SK-N-SH treated with all-trans-retinoic acid at 6 μM for 48 hours (cell line): Measurements from ENCODE around the gene CABP1.

Experiments
- ARNTL ChIP-seq: fragments of 450-650 bp; formaldehyde crosslinking; IDR thresholded peaks from 2 replicates; pipeline ENCODE4 v1.5.0; 2020; ENCODE audit warnings: low read depth, mild to moderate bottlenecking, moderate library complexity, borderline replicate concordance
- BACH2 ChIP-seq: fragments of 250-450 bp; sonication (Bioruptor Pico); IDR thresholded peaks from 2 replicates; pipeline ENCODE4 v1.9.0; 2021; ENCODE audit warnings: mild to moderate bottlenecking, borderline replicate concordance
- ESRRG ChIP-seq: fragments of 250-450 bp; sonication (Bioruptor Pico); IDR thresholded peaks from 2 replicates; pipeline ENCODE4 v1.6.1; 2021; ENCODE audit warnings: mild to moderate bottlenecking
- ISL1 ChIP-seq: fragments of 250-450 bp; sonication (Bioruptor Pico); IDR thresholded peaks from 2 replicates; pipeline ENCODE4 v2.1.2; 2022; ENCODE audit warnings: mild to moderate bottlenecking, moderate library complexity
- OSR1 ChIP-seq: fragments of 250-450 bp; sonication (Bioruptor Pico); IDR thresholded peaks from 2 replicates; pipeline ENCODE4 v1.8.0; 2022; ENCODE audit warnings: moderate library complexity, mild to moderate bottlenecking, inconsistent platforms
- PPARA ChIP-seq: fragments of 250-450 bp; sonication (Bioruptor Pico); IDR thresholded peaks from 2 replicates; pipeline ENCODE4 v1.5.0; 2020; ENCODE audit warnings: mild to moderate bottlenecking, borderline replicate concordance
- RARB ChIP-seq: fragments of 250-450 bp; sonication (Bioruptor Pico); IDR thresholded peaks from 2 replicates; pipeline ENCODE4 v1.8.0; 2021; ENCODE audit warnings: mild to moderate bottlenecking, moderate library complexity
- SNAI2 ChIP-seq: fragments of 250-450 bp; sonication (Bioruptor Pico); IDR thresholded peaks from 2 replicates; pipeline ENCODE4 v1.5.0; 2020; ENCODE audit warnings: mild to moderate bottlenecking, moderate library complexity
- TCF4 ChIP-seq: fragments of 250-450 bp; sonication (Bioruptor Pico); IDR thresholded peaks from 2 replicates; pipeline ENCODE4 v1.8.0; 2021; ENCODE audit warnings: mild to moderate bottlenecking, moderate library complexity, borderline replicate concordance
- ZFP3 ChIP-seq: fragments of 250-450 bp; sonication (Bioruptor Pico); IDR thresholded peaks from 2 replicates; pipeline ENCODE4 v1.5.0; 2020; ENCODE audit warnings: mild to moderate bottlenecking, moderate library complexity
- ZFP30 ChIP-seq: fragments of 450-650 bp; formaldehyde crosslinking; IDR thresholded peaks from 2 replicates; pipeline ENCODE4 v1.5.0; 2022; ENCODE audit warnings: mild to moderate bottlenecking, moderate library complexity
- ZNF565 ChIP-seq: fragments of 450-650 bp; formaldehyde crosslinking; conservative IDR thresholded peaks from 2 replicates; pipeline ENCODE4 v1.5.0; 2020; ENCODE audit warnings: low read depth, mild to moderate bottlenecking, moderate library complexity
- TF ChIP-seq, protein P1 (sequence below): fragments of 250-450 bp; sonication (Bioruptor Pico); IDR thresholded peaks from 2 replicates; pipeline ENCODE4 v1.8.0; 2020; ENCODE audit warnings: mild to moderate bottlenecking, moderate library complexity, borderline replicate concordance
- TF ChIP-seq, protein P2 (sequence below): fragments of 250-450 bp; sonication (Bioruptor Pico); IDR thresholded peaks from 2 replicates; pipeline ENCODE4 v1.5.1; 2020; ENCODE audit warnings: low read depth, mild to moderate bottlenecking, moderate library complexity

DNA sequence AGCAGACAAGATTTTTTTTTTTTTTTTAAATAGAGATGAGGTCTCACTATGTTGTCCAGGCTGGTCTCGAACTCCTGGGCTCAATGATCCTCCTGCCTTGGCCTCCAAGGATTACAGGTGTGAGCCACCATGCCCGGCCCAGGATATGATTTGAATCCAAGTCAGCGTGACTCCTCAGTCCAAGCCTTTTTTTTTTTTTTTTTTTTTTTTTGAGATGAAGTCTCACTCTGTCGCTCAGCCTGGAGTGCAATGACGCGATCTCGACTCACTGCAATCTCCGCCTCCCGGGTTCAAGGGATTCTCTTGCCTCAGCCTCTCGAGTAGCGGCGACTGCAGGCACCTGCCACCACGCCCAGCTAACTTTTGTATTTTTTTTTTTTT, 6.9 kb downstream of the CABP1 start:
- TF ChIP-seq BACH2 (CRISPR knock-in tag) (no peak), PPARA (CRISPR knock-in tag) (no peak), SNAI2 (CRISPR knock-in tag) (no peak), RARB (CRISPR knock-in tag) (no peak), ARNTL (CRISPR knock-in tag) (no peak), ZFP30 (CRISPR knock-in tag) (no peak), ISL1 (no peak), ESRRG (CRISPR knock-in tag) (no peak), ZNF565 (CRISPR knock-in tag) (no peak), OSR1 (CRISPR knock-in tag) (no peak), TCF4 (CRISPR knock-in tag) (no peak), ZFP3 (CRISPR knock-in tag) (no peak)
- TF ChIP-seq, protein P1, sequence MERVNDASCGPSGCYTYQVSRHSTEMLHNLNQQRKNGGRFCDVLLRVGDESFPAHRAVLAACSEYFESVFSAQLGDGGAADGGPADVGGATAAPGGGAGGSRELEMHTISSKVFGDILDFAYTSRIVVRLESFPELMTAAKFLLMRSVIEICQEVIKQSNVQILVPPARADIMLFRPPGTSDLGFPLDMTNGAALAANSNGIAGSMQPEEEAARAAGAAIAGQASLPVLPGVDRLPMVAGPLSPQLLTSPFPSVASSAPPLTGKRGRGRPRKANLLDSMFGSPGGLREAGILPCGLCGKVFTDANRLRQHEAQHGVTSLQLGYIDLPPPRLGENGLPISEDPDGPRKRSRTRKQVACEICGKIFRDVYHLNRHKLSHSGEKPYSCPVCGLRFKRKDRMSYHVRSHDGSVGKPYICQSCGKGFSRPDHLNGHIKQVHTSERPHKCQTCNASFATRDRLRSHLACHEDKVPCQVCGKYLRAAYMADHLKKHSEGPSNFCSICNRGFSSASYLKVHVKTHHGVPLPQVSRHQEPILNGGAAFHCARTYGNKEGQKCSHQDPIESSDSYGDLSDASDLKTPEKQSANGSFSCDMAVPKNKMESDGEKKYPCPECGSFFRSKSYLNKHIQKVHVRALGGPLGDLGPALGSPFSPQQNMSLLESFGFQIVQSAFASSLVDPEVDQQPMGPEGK (CRISPR knock-in tag): no peak
- TF ChIP-seq, protein P2, sequence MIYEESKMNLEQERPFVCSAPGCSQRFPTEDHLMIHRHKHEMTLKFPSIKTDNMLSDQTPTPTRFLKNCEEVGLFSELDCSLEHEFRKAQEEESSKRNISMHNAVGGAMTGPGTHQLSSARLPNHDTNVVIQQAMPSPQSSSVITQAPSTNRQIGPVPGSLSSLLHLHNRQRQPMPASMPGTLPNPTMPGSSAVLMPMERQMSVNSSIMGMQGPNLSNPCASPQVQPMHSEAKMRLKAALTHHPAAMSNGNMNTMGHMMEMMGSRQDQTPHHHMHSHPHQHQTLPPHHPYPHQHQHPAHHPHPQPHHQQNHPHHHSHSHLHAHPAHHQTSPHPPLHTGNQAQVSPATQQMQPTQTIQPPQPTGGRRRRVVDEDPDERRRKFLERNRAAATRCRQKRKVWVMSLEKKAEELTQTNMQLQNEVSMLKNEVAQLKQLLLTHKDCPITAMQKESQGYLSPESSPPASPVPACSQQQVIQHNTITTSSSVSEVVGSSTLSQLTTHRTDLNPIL (CRISPR knock-in tag): no peak
